ENCODE measurements around the gene ZNRF2.

Gene ZNRF2

GRCh38 chr7:30329716-30330115 is 45.3 kb downstream of the ZNRF2 start:
- no peak overlapping the region for H3K27ac ChIP-seq (ENCODE audit: low read depth, low read length)
- H3K36me3 ChIP-seq (ENCODE audit: control insufficient read depth in 5 of 5, insufficient read depth in 5 of 5, low read length in 5 of 5), result no peaks in the 10 kb centered on the region
- no peak overlapping the region for H3K9ac ChIP-seq (ENCODE audit: low read length in 5 of 5)
- no peaks in the 10 kb centered on the region for H3K9me3 ChIP-seq (ENCODE audit: control insufficient read depth in 5 of 5, low read length in 5 of 5)
- no peaks in the 10 kb centered on the region for H3K27me3 ChIP-seq (ENCODE audit: control insufficient read depth in 5 of 5, insufficient read depth in 4 of 5, low read length in 5 of 5)
- peaks cover 0 to 6% (median 0%) of the 10 kb centered on the region in 5 donors for H3K4me1 ChIP-seq (ENCODE audit: control insufficient read depth in 5 of 5, insufficient read depth in 5 of 5, low read length in 5 of 5)
- H3K4me3 ChIP-seq (ENCODE audit: low read depth in 1 of 5, low read length in 5 of 5), result no peak overlapping the region

GRCh38 chr7:30330134-30331111 is 46.0 kb downstream of the ZNRF2 start:
- no peaks in the 10 kb centered on the region for H3K27me3 ChIP-seq (ENCODE audit: control insufficient read depth in 5 of 5, insufficient read depth in 4 of 5, low read length in 5 of 5)
- no peaks in the 10 kb centered on the region for H3K36me3 ChIP-seq (ENCODE audit: control insufficient read depth in 5 of 5, insufficient read depth in 5 of 5, low read length in 5 of 5)
- no peak overlapping the region for H3K9ac ChIP-seq (ENCODE audit: low read length in 5 of 5)
- no peak overlapping the region for H3K27ac ChIP-seq (ENCODE audit: low read depth, low read length)
- no peak overlapping the region for H3K4me3 ChIP-seq (ENCODE audit: low read depth in 1 of 5, low read length in 5 of 5)
- H3K4me1 ChIP-seq (ENCODE audit: control insufficient read depth in 5 of 5, insufficient read depth in 5 of 5, low read length in 5 of 5), result peaks cover 0 to 6% (median 0%) of the 10 kb centered on the region in 5 donors
- H3K9me3 ChIP-seq (ENCODE audit: control insufficient read depth in 5 of 5, low read length in 5 of 5), result no peaks in the 10 kb centered on the region

GRCh38 chr7:30331338-30331737 is 46.9 kb downstream of the ZNRF2 start:
- peaks cover 0 to 6% (median 0%) of the 10 kb centered on the region in 5 donors for H3K4me1 ChIP-seq (ENCODE audit: control insufficient read depth in 5 of 5, insufficient read depth in 5 of 5, low read length in 5 of 5)

GRCh38 chr7:30332549-30332948 is 48.2 kb downstream of the ZNRF2 start:
- peaks cover 0 to 6% (median 0%) of the 10 kb centered on the region in 5 donors for H3K4me1 ChIP-seq (ENCODE audit: control insufficient read depth in 5 of 5, insufficient read depth in 5 of 5, low read length in 5 of 5)
- H3K36me3 ChIP-seq (ENCODE audit: control insufficient read depth in 5 of 5, insufficient read depth in 5 of 5, low read length in 5 of 5), result no peaks in the 10 kb centered on the region
- no peak overlapping the region for H3K9ac ChIP-seq (ENCODE audit: low read length in 5 of 5)
- no peak overlapping the region for H3K4me3 ChIP-seq (ENCODE audit: low read depth in 1 of 5, low read length in 5 of 5)
- no peaks in the 10 kb centered on the region for H3K27me3 ChIP-seq (ENCODE audit: control insufficient read depth in 5 of 5, insufficient read depth in 4 of 5, low read length in 5 of 5)
- H3K9me3 ChIP-seq (ENCODE audit: control insufficient read depth in 5 of 5, low read length in 5 of 5), result no peaks in the 10 kb centered on the region
- H3K27ac ChIP-seq (ENCODE audit: low read depth, low read length), result no peak overlapping the region

More at GRCh38 chr7:30331338-30331737, 46.9 kb downstream of the ZNRF2 start:
- H3K27me3 ChIP-seq (ENCODE audit: control insufficient read depth in 5 of 5, insufficient read depth in 4 of 5, low read length in 5 of 5), result no peaks in the 10 kb centered on the region
- no peak overlapping the region for H3K4me3 ChIP-seq (ENCODE audit: low read depth in 1 of 5, low read length in 5 of 5)
- H3K27ac ChIP-seq (ENCODE audit: low read depth, low read length), result no peak overlapping the region
- H3K9ac ChIP-seq (ENCODE audit: low read length in 5 of 5), result no peak overlapping the region
- no peaks in the 10 kb centered on the region for H3K36me3 ChIP-seq (ENCODE audit: control insufficient read depth in 5 of 5, insufficient read depth in 5 of 5, low read length in 5 of 5)
- no peaks in the 10 kb centered on the region for H3K9me3 ChIP-seq (ENCODE audit: control insufficient read depth in 5 of 5, low read length in 5 of 5)

GRCh38 chr7:30335763-30336487 is 51.5 kb downstream of the ZNRF2 start:
- H3K27ac ChIP-seq (ENCODE audit: low read depth, low read length), result no peak overlapping the region
- H3K4me3 ChIP-seq (ENCODE audit: low read depth in 1 of 5, low read length in 5 of 5), result no peak overlapping the region
- H3K36me3 ChIP-seq (ENCODE audit: control insufficient read depth in 5 of 5, insufficient read depth in 5 of 5, low read length in 5 of 5), result no peaks in the 10 kb centered on the region
- H3K9me3 ChIP-seq (ENCODE audit: control insufficient read depth in 5 of 5, low read length in 5 of 5), result peaks cover 0 to under 1% (median 0%) of the 10 kb centered on the region in 5 donors
- no peaks in the 10 kb centered on the region for H3K27me3 ChIP-seq (ENCODE audit: control insufficient read depth in 5 of 5, insufficient read depth in 4 of 5, low read length in 5 of 5)
- H3K9ac ChIP-seq (ENCODE audit: low read length in 5 of 5), result no peak overlapping the region
- H3K4me1 ChIP-seq (ENCODE audit: control insufficient read depth in 5 of 5, insufficient read depth in 5 of 5, low read length in 5 of 5), result no peaks in the 10 kb centered on the region

- Histone ChIP-seq H3K4me3 (ENCODE audit: low read depth in 1 of 5, low read length in 5 of 5) (no peak overlapping the region), H3K9ac (ENCODE audit: low read length in 5 of 5) (no peak overlapping the region), H3K9me3 (ENCODE audit: control insufficient read depth in 5 of 5, low read length in 5 of 5) (peaks cover 0 to 4% (median 0%) of the 10 kb centered on the region in 5 donors), H3K36me3 (ENCODE audit: control insufficient read depth in 5 of 5, insufficient read depth in 5 of 5, low read length in 5 of 5) (no peaks in the 10 kb centered on the region), H3K27ac (ENCODE audit: low read depth, low read length) (no peak overlapping the region), H3K27me3 (ENCODE audit: control insufficient read depth in 5 of 5, insufficient read depth in 4 of 5, low read length in 5 of 5) (no peaks in the 10 kb centered on the region), H3K4me1 (ENCODE audit: control insufficient read depth in 5 of 5, insufficient read depth in 5 of 5, low read length in 5 of 5) (peaks cover 0 to 17% (median 7%) of the 10 kb centered on the region in 5 donors)
These were observed 60.1 kb downstream of the ZNRF2 start for GRCh38 chr7:30344513-30344912.

- Histone ChIP-seq H3K4me3 (ENCODE audit: low read depth in 1 of 5, low read length in 5 of 5) (no peak overlapping the region), H3K4me1 (ENCODE audit: control insufficient read depth in 5 of 5, insufficient read depth in 5 of 5, low read length in 5 of 5) (peaks cover 0 to 29% (median 7%) of the 10 kb centered on the region in 5 donors), H3K9ac (ENCODE audit: low read length in 5 of 5) (no peak overlapping the region), H3K27me3 (ENCODE audit: control insufficient read depth in 5 of 5, insufficient read depth in 4 of 5, low read length in 5 of 5) (no peaks in the 10 kb centered on the region), H3K36me3 (ENCODE audit: control insufficient read depth in 5 of 5, insufficient read depth in 5 of 5, low read length in 5 of 5) (no peaks in the 10 kb centered on the region), H3K9me3 (ENCODE audit: control insufficient read depth in 5 of 5, low read length in 5 of 5) (no peaks in the 10 kb centered on the region), H3K27ac (ENCODE audit: low read depth, low read length) (no peak overlapping the region)
These were observed 63.1 kb downstream of the ZNRF2 start for GRCh38 chr7:30347226-30348082.

- no peak overlapping the region for H3K27ac ChIP-seq (ENCODE audit: low read depth, low read length)
- H3K9me3 ChIP-seq (ENCODE audit: control insufficient read depth in 5 of 5, low read length in 5 of 5), result no peaks in the 10 kb centered on the region
- H3K27me3 ChIP-seq (ENCODE audit: control insufficient read depth in 5 of 5, insufficient read depth in 4 of 5, low read length in 5 of 5), result no peaks in the 10 kb centered on the region
- H3K4me3 ChIP-seq (ENCODE audit: low read depth in 1 of 5, low read length in 5 of 5), result no peak overlapping the region
- peaks cover 0 to 29% (median 7%) of the 10 kb centered on the region in 5 donors for H3K4me1 ChIP-seq (ENCODE audit: control insufficient read depth in 5 of 5, insufficient read depth in 5 of 5, low read length in 5 of 5)
- H3K9ac ChIP-seq (ENCODE audit: low read length in 5 of 5), result no peak overlapping the region
- no peaks in the 10 kb centered on the region for H3K36me3 ChIP-seq (ENCODE audit: control insufficient read depth in 5 of 5, insufficient read depth in 5 of 5, low read length in 5 of 5)
These were observed 63.7 kb downstream of the ZNRF2 start for GRCh38 chr7:30348083-30348560.

- H3K4me1 ChIP-seq (ENCODE audit: control insufficient read depth in 5 of 5, insufficient read depth in 5 of 5, low read length in 5 of 5), result peaks cover 0 to 29% (median 5%) of the 10 kb centered on the region in 5 donors
- H3K36me3 ChIP-seq (ENCODE audit: control insufficient read depth in 5 of 5, insufficient read depth in 5 of 5, low read length in 5 of 5), result no peaks in the 10 kb centered on the region
- no peak overlapping the region for H3K9ac ChIP-seq (ENCODE audit: low read length in 5 of 5)
- no peak overlapping the region for H3K4me3 ChIP-seq (ENCODE audit: low read depth in 1 of 5, low read length in 5 of 5)
- H3K9me3 ChIP-seq (ENCODE audit: control insufficient read depth in 5 of 5, low read length in 5 of 5), result no peaks in the 10 kb centered on the region
- no peak overlapping the region for H3K27ac ChIP-seq (ENCODE audit: low read depth, low read length)
- no peaks in the 10 kb centered on the region for H3K27me3 ChIP-seq (ENCODE audit: control insufficient read depth in 5 of 5, insufficient read depth in 4 of 5, low read length in 5 of 5)
These were observed 64.8 kb downstream of the ZNRF2 start for GRCh38 chr7:30349170-30349569.

Measured in subcutaneous abdominal adipose tissue (tissue), 5 donors.